ENCODE data around the gene CLEC16A. TPM values are rescaled to one million over a fixed set of nuclear protein-coding genes. Genes with fewer than 3 reads are reported as not detected.

CLEC16A gene
- total RNA-seq, 4 donors from 2014 or later: 29.5 to 58.8 (median 48.4) TPM

DNA sequence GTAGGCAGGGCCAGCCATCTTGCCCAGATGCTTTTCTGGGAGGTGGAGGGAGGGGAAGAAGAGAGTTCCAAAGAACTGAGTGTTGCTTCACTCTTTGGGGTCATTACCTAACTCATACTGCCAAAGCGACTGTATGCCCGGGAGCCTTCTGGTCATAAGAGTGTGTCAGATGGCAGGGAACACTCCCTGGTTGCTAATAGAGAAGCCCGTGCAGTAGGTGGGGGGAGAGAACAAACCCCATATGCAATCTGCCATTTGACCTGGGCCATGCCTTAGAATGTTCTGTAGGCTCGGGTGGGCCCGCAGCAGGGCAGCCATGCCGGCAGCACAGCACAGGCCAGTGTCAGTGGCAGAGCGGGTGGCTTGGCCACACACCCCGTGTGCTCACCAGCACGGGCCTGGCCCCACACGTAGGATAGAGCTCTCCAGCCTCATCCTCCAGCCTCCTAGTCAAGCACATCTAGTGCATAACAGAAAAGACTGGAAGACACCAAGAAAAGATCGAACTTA is 191.2 kb downstream of the CLEC16A start:
- Histone ChIP-seq H3K27me3 (no peaks in the 10 kb centered on the region), H3K9me3 (no peaks in the 10 kb centered on the region), H3K4me1 (peaks cover 38 to 82% of the 10 kb centered on the region in 2 donors), H3K27ac (peak overlapping the region in 1 of 3 donors; percentile 59), H3K4me3 (replicated peaks in 1 of 3) (no peak overlapping the region), H3K36me3 (no peaks in the 10 kb centered on the region)
- 90 to 91% methylated on average over 11 of the region's 11 CpGs for WGBS, 2 donors
- intact Hi-C loops (cut with DNase I): loop anchor here (10.0 kb wide), 1 partner anchor 81 kb away; no protein-coding TSS in a partner anchor
- no peak for DNase-seq
- TF ChIP-seq POLR2A (IDR thresholded peaks at IDR 0.05): no peak
- TF ChIP-seq, protein P1, sequence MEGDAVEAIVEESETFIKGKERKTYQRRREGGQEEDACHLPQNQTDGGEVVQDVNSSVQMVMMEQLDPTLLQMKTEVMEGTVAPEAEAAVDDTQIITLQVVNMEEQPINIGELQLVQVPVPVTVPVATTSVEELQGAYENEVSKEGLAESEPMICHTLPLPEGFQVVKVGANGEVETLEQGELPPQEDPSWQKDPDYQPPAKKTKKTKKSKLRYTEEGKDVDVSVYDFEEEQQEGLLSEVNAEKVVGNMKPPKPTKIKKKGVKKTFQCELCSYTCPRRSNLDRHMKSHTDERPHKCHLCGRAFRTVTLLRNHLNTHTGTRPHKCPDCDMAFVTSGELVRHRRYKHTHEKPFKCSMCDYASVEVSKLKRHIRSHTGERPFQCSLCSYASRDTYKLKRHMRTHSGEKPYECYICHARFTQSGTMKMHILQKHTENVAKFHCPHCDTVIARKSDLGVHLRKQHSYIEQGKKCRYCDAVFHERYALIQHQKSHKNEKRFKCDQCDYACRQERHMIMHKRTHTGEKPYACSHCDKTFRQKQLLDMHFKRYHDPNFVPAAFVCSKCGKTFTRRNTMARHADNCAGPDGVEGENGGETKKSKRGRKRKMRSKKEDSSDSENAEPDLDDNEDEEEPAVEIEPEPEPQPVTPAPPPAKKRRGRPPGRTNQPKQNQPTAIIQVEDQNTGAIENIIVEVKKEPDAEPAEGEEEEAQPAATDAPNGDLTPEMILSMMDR (IDR thresholded peaks at IDR 0.05): no peak

DNA sequence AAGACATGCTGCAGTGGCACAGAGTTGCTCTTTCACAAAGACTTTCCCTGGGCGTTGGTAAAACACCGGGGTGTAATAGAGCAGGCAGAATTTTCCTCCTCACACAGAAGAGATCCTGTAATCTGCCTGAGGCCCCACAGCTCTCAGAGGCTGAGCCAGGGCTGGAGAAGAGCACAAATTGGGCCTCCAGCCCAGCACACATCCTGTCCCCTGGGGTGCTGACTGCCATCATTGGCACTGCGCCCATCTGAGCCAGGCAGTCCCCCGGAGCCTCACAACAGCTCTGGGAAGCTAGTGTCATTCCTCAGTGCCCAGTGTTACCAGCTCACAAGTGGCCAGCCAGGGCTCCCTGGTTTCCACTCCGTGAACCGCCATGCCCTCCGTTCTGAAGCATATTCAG is 192.2 kb downstream of the CLEC16A start:
- H3K9me3 ChIP-seq: no peaks in the 10 kb centered on the region
- peak overlapping the region in 2 of 3 donors; percentile 20 to 59 for H3K27ac ChIP-seq
- WGBS, 2 donors: 30 to 46% methylated on average over 6 to 7 of the region's 7 CpGs
- intact Hi-C loops (cut with DNase I): loop anchor here (10.0 kb wide), 1 partner anchor 82 kb away; no protein-coding TSS in a partner anchor
- peak; percentile 81 to 84 for DNase-seq
- no peaks in the 10 kb centered on the region for H3K36me3 ChIP-seq
- H3K4me3 ChIP-seq (replicated peaks in 1 of 3): no peak overlapping the region
- TF ChIP-seq, protein P1 (IDR thresholded peaks at IDR 0.05): no peak
- no peak for TF ChIP-seq POLR2A (IDR thresholded peaks at IDR 0.05)
- H3K4me1 ChIP-seq: peaks cover 27 to 71% of the 10 kb centered on the region in 2 donors
- no peaks in the 10 kb centered on the region for H3K27me3 ChIP-seq

DNA sequence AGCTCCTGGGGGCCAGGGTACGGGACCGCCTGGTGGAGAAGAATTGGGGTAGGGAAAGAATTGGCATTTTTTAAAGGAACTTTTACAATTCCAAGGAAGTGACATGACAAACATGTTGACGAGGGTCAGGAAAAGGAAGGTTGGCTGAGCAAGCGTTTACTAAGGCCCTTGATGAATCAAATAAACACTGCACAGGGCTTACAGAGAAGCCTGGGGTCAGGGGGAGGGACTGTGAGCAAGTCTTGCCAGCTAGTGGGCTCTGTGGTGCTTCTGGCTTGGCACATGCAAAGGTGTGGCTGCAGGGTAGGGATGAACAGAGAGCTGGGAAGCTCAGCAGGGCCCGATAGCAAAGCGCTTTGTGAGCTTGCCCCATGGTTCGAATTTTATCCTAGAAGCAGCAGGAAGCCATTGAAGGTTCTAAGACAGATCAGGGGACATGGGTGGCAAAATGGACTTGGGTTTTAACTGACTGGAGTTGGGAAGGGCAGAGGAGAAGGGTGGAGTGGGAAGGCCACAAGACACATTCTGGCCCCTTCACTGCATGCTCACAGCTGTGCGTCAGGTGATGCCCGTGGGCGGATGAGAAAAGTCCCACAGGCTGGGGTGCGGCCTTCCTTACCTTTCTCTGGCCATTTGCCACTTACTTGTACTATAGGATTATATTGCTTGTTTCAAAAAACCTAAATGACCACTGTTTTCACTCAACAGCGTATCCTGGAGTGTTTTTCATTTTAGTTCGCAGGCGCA is 193.8 kb downstream of the CLEC16A start:
- no peak overlapping the region for H3K4me3 ChIP-seq (replicated peaks in 1 of 3)
- no peaks in the 10 kb centered on the region for H3K27me3 ChIP-seq
- no peak for DNase-seq
- no peaks in the 10 kb centered on the region for H3K36me3 ChIP-seq
- intact Hi-C loops (cut with DNase I): loop anchor here (10.0 kb wide), 1 partner anchor 83 kb away; no protein-coding TSS in a partner anchor
- H3K9me3 ChIP-seq: no peaks in the 10 kb centered on the region
- 89 to 92% methylated on average over 14 of the region's 14 CpGs for WGBS, 2 donors
- no peak for TF ChIP-seq POLR2A (IDR thresholded peaks at IDR 0.05)
- TF ChIP-seq, protein P1 (IDR thresholded peaks at IDR 0.05): no peak
- peak overlapping the region in 1 of 3 donors; percentile 19 for H3K27ac ChIP-seq
- H3K4me1 ChIP-seq: peaks cover 14 to 57% of the 10 kb centered on the region in 2 donors

DNA sequence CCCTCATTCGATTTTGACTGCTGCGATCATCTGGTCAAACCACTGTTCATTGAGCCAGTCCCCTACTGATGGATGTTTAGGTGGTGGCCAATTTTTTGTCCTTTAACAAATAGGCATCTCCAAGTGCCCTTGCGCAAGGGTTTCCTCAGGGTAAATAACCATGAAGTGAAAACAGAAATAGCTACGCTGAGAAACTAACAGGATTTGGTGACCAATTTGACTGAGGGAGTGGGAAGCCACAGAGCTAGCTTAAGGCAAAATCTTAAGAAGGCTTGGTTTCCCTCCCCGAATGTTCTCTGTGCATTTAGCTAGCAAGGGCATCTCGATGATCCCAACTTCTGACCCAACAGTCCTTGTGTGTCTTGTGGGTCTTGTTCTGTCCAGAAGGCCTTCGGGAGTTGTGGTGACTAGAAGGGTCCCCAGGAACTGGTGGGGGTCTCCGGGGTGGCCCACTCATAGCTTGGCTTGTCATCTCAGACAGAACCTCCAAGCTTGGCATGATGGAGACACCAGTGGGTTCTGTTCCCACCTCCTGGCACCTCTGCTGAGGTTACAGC is 194.5 kb downstream of the CLEC16A start:
- TF ChIP-seq, protein P1 (IDR thresholded peaks at IDR 0.05): no peak
- TF ChIP-seq POLR2A (IDR thresholded peaks at IDR 0.05): no peak
- H3K9me3 ChIP-seq: no peaks in the 10 kb centered on the region
- H3K36me3 ChIP-seq: no peaks in the 10 kb centered on the region
- no peak overlapping the region for H3K4me3 ChIP-seq (replicated peaks in 1 of 3)
- DNase-seq: no peak
- intact Hi-C loops (cut with DNase I): loop anchor here (10.0 kb wide), 1 partner anchor 84 kb away; no protein-coding TSS in a partner anchor
- H3K27ac ChIP-seq: no peak overlapping the region
- peaks cover 9 to 51% of the 10 kb centered on the region in 2 donors for H3K4me1 ChIP-seq
- WGBS, 2 donors: 89 to 91% methylated on average over 8 of the region's 8 CpGs
- no peaks in the 10 kb centered on the region for H3K27me3 ChIP-seq

Data from thyroid gland (tissue), 4 donors.